A204.1 (cell line): ENCODE data around the gene METTL18.

ENCODE experiments used
- FAIRE-seq: peaks from 2 replicates; lab custom pipeline; 2012; peaks lifted over from hg19 to GRCh38; lab: Jason Lieb, UNC

METTL18 gene

DNA sequence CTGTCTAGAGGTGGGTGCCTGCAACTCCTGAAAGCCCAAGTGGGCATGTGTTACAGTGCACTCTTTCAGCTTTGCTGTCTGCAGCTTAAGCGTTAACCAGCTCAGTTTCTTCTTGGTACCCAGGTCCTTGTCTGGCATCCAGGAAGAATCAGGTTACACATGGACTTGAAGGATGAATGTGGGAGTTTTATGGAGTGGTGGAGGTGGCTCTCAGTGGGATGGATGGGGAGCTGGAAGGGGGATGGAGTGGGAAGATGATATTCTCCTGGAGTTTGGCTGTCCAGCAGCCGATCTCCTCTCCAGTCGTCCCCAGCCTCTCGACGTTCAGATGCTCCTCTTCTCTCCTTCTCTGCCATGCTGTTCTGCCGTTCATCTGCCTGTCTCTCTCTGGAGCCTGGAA, 9.4 kb downstream of the METTL18 start:
- no peak for FAIRE-seq

DNA sequence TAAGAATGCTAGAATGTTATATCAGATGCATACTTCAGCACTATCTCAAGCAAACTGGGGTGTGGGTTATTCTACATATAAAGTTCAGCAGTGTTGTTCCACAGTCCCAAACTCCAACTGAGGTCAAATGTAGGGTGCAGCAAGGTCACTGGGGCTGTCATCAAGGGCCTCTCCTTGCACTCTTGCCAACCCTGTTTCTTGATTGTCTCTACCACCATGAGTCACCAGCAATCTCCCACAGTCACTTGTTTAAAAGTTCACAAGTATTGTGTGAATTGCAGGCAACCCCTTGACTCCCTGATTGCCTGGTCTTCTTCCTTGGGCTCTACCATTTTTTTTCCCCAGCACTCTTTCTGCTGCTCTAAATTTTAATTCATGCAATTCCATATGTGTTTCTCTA, 10.6 kb downstream of the METTL18 start:
- FAIRE-seq: no peak

DNA sequence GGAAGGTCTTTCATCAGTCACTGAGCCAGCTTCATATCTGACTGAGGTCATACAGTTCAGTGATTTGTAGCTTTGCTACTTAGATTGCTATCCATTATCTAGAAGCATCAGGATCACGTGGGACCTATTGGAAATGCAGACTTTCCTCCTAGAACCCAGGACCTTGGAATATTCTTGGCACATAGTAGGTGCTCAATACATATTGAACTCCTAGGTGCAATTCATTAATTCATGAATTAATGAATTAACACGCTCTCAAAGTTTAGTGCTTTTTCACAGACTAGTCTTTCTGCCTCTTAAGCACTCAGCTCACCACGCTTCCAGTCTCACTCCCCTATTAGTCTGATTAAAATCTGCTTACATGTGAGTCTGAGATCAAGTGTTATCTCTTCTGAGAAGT, 12.1 kb downstream of the METTL18 start:
- FAIRE-seq: no peak

DNA sequence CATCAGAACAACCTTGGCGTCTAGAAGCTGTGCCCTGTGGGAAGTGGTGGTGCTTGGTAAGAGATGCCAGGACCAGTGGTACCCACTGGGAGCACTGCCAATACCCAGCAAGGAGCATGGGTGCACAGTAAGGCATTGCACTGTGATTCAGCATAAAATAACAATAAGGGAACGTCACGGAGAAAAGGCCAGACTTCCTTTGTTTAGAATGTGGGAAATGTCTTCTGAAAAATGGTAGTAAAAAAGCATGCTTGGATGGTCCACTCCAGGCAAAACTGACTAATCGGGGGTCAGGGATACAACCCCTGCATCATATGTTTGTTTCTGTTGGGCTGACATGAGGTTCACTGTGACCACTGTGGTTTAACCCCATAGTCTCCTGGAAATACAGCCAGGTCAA, 14.7 kb downstream of the METTL18 start:
- FAIRE-seq: no peak

DNA sequence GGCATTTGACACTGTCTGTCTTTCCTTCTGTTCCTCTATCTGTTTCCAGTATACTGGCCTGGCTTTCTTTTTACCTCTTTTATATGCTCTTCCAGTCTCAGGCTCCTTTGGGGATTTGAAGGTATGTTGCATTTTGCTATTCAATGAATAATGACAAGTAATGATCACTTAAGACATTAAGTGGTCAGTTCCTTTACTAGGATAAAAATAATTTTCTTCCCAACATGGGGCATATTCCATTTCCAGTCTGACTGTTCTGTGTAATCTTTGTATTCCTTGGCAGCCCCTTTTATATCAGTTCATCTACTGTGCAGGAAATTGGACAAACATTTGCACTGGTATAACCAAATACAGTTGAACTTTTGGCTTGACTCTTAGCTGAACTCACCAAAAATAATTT, 15.6 kb downstream of the METTL18 start:
- no peak for FAIRE-seq

DNA sequence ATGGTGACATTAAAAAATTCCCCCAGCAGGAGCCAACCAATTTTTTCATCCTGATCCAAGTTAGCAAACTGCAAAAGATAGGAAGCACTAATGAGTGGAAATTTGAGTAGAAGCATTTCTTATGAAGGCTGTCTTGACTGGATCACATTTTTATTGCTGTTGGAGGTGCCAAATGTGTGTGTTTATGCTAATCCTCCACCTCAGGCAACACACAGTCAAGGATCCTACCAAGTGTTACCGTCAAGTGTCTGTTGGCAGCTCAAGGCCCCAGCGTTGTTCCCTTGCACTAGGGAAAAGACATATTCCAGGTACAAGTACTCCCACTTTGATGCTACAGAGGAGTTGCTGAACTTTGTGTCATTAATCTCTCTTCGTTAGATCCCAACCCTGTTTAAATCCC, 18.3 kb downstream of the METTL18 start:
- no peak for FAIRE-seq

DNA sequence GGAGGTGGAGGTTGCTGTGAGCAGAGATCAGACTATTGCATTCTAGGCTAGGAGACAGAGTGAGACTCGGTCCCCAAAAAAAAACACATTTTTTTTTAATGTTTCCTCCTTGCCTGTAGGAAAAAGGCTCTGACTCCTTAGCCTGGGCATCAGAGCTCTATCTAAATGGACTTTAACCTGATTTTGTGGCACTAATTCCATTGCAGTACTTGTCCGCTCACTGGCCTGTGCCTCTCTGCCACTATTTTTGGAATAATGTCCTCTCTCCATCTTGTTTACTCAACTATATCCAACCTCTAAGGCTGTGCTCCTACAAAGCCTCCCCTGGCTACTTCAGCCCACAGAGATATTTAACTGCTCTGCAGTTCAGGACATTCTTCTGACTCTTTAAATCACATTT, 26.5 kb downstream of the METTL18 start:
- FAIRE-seq: no peak

DNA sequence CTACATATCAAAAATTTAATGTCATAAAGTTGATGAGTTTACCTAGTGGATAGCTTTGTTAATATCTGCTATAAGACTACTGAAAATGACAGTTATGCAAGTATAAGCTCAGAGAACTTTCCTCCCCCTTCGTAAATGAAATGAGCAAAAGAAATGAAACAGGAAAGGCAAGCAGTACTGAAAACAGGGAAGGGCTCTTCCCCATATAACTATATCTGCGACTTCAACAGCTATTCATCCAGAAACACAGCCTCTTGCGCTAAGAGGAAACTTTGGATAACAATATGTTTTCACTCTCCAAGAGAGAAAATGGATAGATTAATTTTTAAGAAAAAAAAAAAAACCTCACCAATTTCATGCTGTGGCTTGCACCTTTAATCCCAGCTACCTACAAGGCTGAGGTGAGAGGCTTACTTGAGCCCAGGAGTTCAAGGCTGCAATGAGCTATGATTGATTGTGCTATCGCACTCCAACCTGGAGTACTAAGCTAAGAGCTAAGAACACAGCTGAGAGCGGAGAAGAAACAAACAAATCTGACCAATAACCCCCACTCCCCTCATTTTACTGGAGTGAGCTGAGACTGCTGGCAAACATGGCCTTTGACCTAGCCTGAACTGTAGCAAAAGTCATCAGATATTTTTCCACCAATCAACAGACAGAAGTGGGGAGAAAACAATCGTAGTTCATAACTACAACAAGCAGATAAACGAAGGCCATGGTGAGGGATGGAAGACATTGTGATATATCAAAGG, 29.0 kb downstream of the METTL18 start:
- no peak for FAIRE-seq

DNA sequence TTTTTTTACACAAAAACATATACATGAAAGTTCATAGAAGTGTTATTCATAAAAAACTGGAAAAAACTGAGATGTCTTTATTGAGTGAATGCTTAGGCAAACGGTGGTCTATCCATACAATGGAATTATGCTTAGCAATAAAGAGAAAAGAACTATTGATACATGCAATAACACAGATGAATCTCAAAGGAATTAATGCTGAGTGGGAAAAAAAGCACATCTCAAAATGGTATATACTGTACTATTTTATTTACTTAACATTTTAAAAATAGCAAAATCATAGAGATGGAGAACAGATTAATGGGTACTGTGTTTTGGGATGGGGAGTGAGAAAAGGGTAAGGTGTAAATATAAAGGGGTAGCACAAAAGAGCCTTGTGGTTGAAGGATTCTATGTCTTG, 29.8 kb downstream of the METTL18 start:
- FAIRE-seq: no peak

DNA sequence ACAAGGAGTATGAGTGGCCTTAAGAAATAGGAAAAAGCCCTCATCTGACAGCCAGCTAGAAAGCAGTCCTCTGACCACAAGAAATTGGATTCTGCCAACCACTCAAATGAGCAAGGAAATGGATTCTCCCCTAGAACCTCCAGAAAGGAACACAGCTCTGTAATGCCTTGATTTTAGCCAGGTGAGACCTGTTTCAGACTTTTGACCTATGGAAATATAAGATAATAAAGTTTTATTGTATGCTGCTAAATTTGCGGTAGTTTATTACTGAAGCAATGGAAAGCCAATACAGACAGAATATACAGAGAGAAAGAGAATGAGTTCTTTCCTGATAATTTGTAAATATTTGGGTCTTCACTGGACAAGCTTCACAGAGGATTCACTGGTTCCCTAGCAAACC, 32.0 kb downstream of the METTL18 start:
- FAIRE-seq: no peak

DNA sequence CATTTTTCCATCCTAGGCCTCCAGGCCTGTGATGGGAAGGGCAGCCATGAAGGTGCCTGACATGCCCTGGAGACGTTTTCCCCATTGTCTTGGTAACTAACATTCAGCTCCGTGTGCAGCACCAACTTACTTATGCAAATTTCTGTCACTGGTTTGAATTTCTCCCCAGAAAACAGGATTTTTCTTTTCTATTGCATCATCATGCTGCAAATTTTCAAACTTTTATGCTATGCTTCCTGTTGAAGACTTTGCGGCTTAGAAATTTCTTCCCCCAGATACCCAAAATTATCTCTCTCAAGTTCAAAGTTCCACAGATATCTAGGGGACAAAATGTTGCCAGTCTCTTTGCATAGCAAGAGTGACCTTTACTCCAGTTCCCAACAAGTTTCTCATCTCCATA, 35.7 kb downstream of the METTL18 start:
- no peak for FAIRE-seq

DNA sequence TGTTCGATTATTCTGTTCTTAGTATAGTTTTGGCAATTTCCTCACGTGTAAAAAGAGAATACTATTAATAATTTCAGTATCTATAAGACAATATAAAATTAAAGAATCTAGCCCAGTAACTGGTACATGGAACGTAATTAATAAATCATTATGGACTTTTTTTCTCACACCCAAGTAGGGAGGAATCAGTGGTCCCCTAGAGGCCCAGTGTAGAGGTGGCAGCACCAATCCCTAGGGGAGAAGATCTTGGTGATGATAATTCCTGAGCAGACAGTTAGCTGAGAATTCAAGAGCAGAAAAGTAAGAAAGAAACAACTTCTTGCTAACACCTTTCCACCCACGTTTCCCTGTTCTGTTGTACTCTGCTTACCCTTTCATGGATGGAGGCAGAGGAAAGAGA, 41.2 kb downstream of the METTL18 start:
- no peak for FAIRE-seq

DNA sequence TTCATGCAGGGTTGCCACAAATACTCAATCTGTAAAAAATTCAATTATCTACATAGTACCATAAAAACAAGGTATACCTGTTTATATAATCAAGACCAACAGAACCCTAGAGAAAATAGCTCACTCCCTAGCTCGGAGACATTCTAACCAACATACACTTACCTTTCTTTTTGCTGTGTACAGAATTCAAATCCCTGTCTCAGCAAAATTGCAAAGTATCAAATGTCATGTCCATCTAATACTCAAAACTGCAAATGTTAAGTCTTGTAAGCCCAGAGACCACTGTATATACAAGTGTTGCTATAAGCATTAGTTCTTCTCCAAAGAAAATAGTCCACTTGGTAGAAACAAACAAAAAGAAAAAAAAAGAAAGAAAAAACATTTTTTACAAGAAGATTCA, 44.7 kb downstream of the METTL18 start:
- no peak for FAIRE-seq

DNA sequence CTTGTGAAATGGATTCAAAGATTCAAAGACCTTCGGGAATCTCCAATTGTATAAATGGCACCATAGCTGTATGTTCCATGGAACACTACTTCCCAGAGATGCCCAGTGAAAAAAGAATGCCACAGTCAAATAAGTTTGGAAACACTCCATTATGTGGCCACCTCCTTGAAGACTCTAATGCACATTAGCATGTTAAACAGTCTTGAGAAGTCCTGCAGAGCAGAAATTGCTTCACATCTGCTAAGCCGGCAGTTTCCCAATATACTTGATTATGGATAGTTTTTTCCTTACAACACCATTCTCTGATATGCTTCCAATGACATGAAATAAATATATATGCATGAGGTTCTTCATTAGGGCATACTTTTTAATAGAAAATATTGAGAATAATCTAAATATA, 48.2 kb downstream of the METTL18 start:
- FAIRE-seq: no peak

DNA sequence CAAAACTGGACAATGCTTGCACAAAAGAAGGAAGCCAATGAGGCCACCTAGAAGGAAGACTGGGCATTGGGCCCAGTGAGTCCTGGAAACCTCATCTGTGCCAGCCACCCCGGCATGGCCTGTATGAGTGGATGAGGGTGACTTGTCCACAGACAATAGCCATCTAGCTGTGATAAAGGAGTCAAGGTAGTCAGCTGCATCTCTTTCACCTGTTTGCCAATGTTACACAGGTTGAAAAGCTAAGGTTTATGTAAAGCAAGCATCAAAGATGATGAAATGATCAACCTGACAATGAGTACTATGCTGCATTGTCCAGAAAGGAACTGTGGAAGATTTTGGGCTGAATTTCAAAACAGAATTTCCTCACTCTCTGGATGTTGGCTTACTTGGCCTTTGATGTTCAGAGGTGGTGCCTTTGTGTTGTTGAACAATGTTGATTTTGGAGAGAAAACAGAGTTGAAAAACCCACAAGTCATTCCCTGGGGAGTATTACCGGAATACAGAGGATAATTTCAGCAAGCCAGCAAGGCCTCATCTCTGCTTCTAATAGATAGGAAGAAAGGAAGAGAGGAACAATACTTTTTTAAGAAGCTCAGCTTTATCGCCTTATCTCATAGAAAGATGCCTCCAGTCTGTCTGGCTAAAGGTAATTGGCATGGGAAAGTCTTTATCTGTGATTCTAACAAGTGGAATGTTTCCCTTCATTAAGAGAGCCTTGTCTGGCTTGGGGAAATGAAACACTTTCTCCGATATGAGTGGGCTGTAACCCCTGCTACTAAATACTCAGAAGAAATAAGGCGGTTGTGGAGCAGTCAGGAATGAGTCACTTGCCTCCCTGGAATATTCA, 49.5 kb downstream of the METTL18 start:
- no peak for FAIRE-seq
